Stimulated activated naive CD4-positive, alpha-beta T cell treated with Interleukin-2 at 50 U/mL for 16 hours (primary cell): ENCODE measurements around the gene ACSL1.
"Not testable (repeated sequence)": the region's sequence is repeated elsewhere in the genome, so short reads cannot be mapped to it uniquely, and the experiment has no call there.

ENCODE experiments used
- DNase-seq: peaks from one replicate; lab custom pipeline; 2025; lab: John Stamatoyannopoulos, UW

ACSL1 gene

DNA sequence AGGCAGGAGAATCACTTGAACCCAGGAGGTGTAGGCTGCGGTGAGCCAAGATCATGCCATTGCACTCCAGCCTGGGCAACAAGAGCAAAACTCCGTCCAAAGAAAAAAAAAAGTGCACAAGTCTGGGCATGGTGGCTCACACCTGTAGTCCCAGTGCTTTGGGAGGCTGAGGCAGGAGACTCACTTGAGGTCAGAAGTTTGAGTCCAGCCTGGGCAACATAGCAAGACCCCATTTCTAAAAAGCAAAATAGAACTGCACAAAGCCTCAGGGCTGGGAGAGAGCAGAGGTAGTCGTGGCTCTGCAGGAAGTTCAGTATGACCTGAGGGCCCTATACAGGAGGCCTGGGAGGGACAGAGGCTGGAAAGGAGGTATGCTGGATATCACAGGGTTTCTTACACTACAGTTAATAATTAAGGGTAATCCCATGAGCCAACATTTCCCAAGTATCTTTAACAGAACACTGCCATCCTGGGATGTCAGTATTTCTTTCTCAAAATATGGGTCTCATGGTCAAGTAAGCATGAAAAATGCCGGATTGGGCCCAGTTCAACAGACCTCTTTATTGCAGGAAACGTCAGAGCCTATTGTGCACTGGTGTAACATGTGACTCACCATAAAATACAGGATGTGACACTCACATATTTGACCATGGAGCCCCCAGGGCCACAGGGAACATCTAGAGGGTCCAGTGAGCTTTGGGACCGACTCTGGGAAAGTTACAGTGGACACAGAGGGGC, 37.8 kb downstream of the ACSL1 start:
- DNase-seq = no peak

DNA sequence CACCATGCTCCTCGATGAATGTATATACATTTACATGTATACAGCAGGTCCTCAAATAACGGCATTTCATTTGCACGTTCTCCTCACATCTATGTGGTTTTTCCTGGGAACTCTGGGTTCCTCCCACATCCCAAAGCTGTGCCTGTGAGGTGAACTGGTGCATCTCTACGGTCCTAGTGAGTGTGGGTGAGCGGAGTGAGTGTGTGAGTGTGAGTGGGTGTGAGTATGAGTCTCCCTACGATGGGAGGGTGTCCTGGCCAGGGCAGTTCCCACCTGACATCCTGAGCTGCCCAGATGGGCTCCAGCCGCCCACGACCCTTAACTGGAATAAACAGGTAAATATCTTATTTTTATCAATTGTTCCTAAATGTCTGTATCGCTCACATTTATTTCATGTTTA, 40.0 kb downstream of the ACSL1 start:
- no peak for DNase-seq

DNA sequence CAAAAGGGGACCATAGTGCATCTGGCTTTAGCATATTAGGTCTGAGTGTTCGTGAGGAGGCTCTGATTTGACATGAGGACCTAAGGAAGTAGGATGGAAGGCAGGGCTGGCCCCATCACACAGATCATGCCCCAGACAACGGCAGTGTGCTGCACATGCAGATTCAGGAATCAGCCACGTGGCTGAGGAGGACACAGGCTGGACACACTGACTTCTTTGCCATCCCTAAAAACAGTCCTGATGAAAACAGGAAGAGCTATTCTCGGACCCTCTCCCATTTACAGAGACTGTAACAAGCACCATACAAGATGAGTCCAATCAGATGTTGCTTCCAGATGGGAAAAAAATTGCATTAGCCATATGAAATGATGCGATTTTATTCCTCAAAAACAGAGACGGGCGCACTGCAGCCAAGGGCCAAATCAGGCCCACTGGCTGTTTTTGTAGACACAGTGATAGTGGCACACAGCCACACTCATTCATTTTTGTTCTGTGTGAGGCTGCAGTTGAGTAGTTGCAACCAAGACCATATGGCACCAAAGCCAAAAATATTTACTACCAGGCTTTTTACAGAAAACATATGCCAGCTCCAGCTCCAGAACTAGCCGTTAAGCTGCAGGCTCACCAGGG, 41.0 kb downstream of the ACSL1 start:
- no peak for DNase-seq

DNA sequence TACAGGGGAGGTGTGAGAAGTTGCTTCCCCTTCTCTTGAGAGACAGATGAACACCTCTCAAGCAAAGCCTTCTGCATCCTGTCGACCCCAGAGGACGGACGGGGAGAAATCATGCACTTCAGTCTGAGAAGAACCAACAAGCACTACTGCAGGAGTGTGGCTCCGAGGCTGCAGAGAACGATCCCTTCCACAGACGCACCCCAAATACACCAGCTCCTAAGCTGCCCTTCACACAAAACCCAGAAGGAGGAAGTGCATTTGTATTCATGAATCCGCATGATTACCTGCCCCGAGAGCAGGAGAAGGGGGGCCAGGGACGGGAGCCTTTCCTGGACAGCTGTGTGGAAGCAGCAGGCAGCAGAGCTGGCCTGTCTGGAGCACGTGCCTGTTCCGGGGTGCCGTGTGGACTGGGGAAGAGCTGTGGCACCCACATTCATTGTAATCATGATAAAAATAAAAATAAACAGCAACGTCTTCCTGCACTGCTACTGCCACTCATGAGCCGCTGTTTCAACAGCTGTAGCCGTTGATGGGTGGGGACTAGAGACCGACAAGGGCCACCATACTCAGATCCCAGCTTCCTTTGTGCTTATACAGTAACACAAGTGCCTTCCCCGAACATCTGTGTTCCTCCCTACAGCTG, 42.9 kb downstream of the ACSL1 start:
- DNase-seq = no peak

DNA sequence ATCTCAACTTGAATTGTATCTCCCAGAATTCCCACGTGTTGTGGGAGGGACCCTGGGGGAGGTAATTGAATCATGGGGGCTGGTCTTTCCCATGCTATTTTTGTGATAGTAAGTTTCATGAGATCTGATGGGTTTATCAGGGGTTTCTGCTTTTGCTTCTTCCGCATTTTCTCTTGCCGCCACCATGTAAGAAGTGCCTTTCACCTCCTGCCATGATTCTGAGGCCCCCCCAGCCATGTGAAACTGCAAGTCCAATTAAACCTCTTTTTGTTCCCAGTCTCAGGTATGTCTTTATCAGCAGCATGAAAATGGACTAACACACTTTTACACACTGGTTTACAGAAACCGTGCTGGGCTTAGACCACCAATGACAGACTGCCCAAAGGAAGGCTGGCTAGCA, 46.6 kb downstream of the ACSL1 start:
- not testable (repeated sequence) for DNase-seq

DNA sequence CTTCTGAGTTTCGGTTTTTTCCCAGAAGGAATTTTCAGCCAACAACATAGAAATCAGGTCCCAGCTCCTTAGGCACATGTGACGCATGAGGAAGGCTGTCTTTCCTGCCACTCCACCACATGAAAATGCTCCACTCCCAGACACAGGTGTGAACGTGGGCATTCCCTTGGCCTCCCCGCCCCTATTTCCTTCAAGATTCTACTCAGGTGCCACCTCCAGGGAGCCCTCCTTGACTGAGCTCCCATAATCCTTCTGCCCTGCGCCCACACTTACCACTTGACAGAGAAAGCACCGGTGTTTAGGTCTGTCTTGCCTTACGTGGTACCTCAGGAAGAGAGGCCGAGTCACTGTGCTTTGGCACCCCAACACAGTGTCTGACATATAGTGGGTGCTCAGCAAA, 47.4 kb downstream of the ACSL1 start:
- no peak for DNase-seq

DNA sequence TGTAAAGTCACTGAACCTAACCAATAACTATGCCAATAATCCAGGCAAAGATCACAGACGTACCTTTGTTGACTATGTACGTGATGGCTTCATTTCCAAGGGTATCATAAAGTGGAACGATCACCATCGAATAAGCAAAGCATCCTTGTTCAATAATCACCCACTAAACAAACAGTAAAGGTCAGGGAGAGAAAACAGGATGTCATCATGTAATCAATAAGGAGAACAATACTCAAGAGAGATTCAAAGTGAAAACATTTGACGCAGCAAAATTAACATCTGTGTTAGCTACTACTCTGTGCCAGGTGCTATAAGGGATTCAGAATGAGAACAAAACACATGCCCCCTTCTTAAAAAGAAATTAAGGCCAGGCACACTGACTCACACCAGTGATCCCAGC, 48.9 kb downstream of the ACSL1 start:
- DNase-seq = no peak

DNA sequence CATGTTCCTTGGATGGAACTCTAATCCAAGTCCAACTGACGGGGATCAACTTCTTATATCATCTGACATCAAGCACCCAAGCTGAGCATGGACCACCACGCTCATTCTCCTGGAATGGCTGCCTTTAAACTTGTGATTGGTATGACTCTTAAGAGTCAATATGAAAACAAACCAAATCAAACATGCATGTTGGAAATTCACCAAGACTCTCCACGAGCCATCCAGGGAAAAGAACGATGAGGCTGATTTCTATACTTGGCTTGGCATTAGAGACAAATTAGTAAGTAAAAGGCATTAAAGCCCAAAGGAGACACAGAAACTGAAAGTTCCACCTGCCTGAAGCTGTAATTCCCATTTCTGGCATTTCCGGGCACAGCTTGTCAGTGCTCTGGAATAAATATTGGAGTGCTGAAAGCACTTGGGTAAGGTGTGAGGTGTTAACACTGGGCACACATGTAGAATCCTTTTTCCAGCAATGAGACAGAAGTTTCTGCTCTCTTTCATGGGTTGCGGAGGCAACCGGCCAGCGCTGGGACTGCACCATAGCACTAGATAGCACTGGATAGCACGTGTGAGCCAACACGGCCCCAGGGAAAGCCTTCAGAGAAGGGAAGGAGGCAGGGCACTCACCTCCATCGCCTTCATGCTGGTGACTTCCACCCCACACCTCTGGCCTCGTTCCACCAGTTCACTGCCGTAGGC, 49.8 kb downstream of the ACSL1 start:
- DNase-seq = no peak

DNA sequence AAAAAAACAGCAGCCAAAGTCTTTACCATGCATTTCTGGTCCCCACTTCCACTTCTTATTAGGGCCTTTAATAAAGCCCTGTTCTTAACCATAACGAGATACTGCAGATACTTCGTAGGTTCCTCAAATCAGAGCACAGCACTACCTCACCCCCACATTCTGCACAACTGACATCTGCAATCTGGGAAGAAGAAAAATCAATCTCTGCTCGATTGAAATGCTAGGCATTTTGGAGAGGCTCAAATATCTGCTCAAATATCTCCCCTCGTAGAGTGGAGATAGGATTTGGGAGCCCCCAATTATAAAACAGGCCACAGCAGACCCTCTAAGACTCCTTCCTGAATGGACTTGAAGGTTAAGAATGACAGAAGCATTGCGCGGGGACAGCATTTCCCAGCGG, 51.6 kb downstream of the ACSL1 start:
- no peak for DNase-seq

DNA sequence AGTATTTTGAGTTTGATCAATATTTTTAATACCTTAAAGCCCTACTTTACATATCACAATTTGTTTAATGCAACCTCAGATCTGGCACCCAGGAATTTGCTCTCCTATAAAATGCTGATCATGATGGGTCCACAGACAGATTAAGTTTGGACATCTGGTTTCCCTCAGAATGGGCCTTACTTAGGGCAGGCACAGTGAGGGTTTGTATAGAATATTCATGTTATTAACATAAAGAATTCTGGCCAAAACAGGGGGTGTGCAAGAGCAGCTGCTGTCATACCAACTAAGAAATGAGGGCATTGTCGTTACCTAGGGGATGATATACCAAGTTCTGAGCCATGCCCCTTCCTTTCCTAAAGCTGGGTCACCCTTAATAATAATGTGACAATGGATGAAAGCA, 54.4 kb downstream of the ACSL1 start:
- DNase-seq = no peak

DNA sequence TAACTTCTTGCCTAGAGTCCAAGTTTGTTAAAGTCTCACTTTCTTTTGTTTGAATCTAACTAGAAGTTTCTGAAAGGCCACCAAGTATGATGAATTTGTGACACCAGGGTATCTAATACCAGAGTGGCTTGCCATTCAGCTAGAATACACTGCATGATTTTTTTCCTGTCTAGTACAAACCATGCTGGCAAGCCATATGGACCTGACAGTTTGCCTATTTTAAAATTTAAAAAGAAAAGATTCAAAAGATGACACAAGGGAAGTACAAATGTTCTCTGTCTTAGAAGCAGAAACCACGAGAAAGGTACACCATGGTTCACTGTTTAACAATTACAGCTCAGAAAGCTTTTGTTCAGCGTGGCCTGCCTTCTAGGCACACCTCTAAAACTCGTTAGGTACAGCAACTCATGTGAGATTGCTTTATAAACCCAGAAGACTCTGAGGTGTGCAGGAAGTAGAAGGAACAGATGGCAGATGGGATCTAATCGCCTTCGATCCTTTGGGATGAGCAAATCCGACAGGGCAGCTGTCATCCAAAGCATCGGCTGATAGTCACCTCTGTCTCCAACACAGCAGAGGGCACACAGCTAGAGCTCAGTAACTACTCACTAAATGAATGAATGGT, 56.5 kb downstream of the ACSL1 start:
- no peak for DNase-seq

DNA sequence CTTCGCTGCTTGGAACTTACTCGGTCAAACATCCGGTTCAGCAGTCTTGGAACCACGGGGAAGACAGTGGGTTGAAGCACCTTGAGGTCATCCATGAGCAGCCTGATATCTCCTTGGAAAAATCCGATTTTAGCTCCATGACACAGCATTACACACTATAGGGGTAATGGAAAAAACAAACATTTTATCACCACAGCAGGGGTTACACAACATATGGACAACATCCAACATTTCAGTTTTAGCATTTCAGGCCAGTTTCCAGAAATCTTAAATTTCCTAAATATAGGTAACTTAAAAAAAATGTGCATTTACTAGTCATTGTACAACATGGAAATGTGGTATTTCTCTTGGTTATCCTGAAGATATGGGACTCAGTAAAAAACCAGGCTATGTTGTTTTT, 57.5 kb downstream of the ACSL1 start:
- DNase-seq = no peak

DNA sequence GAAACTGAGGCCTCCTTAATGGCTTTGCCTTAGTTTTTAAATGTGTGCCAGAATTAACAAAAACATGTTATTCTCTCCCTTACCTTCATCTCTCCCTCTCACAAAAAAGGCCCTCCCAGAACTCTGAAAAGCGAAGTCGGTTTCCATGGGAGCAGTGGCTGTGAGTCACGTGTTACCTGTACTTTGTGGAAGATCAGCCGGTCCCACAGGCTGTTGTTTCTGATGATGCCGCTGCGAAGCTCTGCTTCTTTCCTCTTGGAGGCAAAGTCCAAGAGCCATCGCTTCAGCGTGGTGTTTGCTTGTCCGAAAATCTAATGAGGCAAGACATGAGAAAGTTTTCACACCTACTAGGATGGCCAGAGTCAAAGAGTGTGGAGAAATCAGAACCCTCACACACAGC, 59.3 kb downstream of the ACSL1 start:
- DNase-seq = no peak

DNA sequence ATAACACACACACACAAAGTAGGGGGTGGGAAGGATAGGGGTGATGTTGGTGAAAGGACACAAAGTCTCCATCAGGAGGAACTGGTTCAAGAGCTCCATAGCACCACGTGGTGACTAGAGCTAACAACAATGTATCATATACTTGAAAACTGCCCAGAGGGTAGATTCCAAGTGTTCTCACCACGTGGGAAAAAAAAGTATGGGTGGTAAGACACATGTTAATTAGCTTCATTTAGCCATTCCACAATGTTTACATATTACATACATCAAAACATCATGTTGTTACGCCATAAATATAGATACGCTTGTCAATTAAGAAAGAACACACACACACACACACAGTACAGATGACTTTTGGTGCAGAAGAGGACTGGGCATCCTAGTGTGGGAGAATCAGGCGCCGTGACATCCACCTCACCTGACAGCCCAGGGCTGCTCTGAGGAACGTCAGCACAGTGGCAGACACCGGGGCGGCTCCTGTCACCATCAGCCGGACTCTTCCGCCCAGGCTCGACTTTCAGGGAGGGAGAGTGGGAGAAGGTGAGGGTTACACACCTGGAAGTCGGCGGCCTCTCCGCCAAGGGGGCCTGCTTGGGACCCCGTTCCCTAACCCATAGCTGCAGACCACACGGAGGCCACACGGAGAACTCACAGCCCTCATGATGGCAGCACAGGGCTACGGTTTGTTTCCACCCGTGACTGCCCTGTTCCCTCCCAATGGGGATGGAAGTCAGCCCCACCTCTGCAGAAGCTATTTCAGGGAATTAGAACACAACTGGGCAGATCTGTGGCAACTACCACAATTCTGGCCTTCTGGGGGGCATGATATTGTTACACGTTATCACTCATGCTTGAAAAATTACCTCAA, 60.1 kb downstream of the ACSL1 start:
- no peak for DNase-seq

DNA sequence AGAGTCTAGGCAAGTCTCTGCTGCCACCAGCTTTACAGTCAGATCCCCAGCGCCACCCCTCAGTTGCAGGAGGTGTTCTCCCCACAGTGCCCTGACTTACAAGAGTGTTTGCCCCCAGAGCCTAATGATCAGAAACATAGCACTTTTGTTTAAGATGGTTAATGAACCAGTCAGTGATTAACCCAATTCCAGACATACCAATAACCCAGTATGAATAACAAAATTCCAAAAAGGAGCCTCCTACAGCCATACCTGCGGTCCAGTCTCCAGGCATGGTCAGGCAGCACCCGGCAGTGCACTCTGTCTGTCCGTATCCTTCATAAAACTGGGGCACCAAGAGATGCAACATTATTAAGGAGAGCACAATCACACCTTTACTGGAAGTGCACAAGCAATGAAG, 61.2 kb downstream of the ACSL1 start:
- no peak for DNase-seq

DNA sequence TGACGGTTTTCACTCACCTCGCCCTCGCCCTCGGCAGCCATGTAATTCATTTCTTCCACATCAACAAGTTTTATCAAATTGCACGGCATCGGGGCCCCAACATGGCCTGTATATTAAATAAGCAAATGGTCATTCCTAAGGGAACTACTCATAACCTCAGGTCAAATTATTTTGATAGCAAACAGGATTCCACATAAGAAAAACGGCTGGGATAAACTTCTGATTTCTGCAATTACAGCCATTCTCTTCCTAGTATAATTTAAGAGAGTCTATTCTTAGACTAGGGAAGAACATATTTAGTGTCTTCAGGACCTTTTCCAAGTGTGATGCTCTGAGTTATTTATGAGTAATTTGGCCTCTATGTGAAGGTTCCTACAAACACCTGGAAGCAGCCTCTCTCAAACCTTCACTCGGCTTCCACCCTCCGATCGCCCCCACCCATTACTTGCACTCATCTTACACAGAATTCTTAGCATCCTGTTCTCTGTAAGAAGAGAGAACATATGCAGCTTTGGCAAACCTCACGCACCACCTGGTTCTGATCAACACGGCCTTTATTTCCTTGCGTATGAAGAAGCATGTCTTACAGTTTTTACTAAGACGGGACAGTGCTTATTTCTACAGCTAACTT, 62.5 kb downstream of the ACSL1 start:
- DNase-seq = no peak

DNA sequence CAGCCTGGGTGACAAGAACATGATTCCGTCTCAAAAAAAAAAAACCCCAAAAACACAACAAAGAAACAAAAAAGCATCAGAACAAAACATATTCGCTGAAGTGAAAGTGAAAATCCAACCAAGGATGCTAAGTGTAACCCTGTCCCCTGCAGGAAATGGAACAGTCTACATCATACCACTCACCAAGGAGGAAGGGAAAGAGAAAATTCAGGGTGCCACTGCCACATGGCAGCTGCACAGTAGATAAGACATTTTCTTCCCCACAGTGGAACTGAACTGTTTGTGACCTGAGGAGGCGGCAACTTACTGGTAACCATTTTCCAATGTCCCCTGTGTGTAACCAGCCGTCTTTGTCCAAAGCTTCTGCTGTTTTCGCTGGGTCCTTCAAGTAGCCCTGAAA, 63.7 kb downstream of the ACSL1 start:
- DNase-seq = no peak

DNA sequence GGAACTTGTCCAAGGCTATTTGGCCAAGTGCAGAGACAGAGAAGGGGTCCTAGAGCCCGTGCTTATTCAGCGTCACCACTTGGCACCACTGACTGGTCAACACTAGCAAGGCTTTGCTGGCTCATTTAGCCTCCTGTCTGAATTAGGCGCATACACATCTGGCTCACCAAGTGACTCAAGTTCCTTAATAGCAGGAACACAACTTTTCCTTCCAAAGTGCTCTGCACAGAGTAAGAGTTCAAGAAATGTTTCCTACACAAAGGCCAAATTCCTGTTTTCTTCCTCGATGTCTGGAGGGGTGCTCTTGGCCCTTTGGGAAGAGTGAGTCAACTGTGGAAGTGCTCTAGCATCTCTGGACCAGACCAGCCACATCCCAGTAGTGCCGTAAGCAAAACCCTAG, 65.1 kb downstream of the ACSL1 start:
- no peak for DNase-seq

DNA sequence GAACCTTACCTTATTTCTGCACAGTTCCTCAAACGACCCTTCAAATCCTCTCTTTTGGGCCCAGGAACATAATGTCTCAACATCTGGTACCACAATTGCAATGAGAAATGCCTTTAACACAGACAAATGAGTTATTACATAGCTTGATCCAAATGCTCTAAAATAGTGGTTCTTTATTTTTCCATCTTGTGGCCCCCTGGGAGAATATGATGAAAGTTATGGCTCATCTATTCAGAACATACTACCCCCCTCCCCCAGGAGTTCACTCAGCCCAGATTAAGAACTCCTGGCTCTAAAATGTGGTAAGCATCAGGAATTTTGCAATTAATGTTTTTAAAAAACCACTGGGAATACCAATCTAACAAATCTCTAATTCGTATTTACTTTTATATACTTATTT, 68.0 kb downstream of the ACSL1 start:
- DNase-seq = no peak

DNA sequence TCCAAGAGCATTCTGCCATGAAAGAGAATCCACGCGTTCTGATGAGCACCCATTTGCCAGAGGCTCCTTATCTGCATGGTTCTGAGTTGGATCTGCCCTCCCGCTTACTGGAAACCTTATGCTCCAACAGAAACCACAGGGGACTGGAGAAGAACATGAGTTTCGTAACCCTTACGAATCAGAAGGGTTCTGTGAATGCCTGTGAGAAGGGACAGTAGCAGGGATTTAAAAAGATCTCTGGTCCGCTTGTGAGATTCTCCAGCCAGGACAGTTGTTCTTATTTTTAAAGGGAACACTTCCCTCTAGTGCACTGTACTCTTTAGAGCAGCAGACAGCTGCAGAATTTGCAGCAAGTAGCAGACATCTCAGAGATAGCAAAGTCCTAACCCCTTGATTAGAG, 69.4 kb downstream of the ACSL1 start:
- DNase-seq = no peak

DNA sequence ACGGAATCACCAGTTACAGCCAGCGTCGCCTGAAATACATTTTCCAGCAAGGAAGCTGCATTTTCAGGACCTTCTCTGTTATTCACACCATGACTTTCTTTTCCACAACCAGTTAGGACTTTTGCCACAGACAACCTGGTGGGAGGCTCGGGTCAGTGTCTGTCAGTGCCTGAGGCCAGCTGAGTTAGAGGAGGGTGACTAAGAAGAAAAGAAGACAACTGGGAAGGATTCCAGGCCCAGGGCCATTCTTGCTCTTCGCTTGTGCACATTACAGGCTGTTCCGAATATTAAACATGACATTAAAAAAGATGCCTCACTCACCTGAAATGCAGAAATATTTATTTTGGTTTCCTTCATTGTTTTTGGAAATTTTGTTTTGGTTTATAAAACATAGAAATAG, 70.5 kb downstream of the ACSL1 start:
- no peak for DNase-seq
